GM18505 (cell line): Measurements from ENCODE around the gene EIF4E3.

Source experiments
- ATAC-seq: cut with Tn5 transposase; IDR thresholded peaks from one replicate; pipeline ENCODE4 v1.9.1; 2021; ENCODE audit not compliant: unreplicated experiment
- POLR2A ChIP-seq: IDR thresholded peaks from 4 replicates; pipeline ENCODE4 v1.6.1; 2011; ENCODE audit warnings: borderline replicate concordance; ENCODE audit not compliant: insufficient read depth, insufficient read length; ENCODE audit errors: extremely low read depth

EIF4E3 gene

GRCh38 chr3:71671216-71671845 is 53.9 kb downstream of the EIF4E3 start:
- ATAC-seq, result no peak

GRCh38 chr3:71662568-71662967 is 62.6 kb downstream of the EIF4E3 start:
- ATAC-seq, result no peak
- TF ChIP-seq POLR2A, result no peak

More at GRCh38 chr3:71671216-71671845, 53.9 kb downstream of the EIF4E3 start:
- TF ChIP-seq POLR2A, result no peak

- ATAC-seq, result no peak
- TF ChIP-seq POLR2A, result no peak
These were observed 63.1 kb downstream of the EIF4E3 start for GRCh38 chr3:71662056-71662455.

DNA sequence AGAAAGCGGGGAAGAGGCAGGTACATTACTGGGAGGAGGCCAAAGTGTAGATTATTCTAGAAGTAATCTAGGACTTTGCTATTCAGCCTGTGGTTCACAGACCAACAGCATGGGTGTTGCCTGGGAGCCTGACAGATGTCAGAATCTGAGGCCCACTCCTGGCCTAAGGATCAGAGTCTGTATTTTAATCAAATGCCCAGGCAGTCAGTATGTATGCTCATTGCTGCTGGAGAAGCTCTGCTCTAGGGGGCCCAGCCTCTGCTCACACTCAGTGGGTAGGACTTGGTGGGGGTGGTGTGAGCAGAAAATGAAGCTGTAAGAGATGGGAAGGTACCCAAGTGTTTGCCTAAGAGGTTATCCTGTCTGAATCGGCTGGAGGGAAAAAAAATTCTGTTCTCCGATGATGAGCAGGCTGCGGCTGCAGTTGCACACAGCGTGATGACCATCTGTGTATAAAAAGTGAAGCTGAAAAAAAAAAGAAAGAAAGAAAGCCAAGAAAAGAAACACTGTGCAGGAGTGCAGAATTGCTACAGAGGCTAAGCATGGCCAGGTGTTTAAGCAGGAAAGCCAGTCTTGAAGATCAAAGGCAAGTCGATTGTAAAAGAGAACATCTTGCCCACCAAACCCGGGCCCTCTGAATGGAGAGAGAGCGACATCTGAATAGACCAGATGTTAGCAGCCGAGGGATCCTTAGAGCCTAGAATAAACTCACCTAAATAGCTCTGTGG is 65.2 kb downstream of the EIF4E3 start:
- ATAC-seq, result no peak
- TF ChIP-seq POLR2A, result no peak

DNA sequence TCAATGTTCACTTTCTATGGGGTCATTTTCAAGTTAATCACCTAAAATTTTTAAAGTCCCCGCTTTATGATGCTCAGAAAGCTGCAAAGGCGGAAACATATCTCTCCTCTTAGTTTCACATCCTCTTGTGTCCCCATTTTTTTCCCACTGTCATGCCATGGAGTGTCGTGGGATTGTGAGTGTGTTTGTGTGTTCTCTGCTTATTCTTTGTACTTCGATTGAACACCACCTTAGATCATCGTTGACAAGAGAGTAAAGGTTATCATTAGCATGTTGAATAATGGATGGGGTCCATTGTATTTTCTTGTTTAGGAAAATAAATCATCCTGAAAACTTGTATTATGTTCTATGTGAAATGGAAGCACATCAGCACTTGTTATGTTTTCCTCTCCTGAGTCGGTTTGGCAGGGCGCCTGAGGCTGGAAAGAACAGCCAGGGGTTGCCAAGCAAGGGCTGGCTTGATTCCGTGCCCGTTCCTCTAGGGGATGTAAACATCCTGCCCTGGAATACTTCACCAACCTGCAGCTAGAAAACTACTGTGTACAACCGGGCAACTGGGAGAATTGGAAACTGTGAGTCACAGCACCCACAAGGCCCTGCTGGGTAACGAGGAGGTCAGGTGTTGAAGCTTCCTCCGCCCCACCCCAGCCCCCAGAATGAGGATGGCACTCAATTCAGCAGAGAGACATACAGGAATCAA is 67.2 kb downstream of the EIF4E3 start:
- ATAC-seq, result no peak
- no peak for TF ChIP-seq POLR2A

DNA sequence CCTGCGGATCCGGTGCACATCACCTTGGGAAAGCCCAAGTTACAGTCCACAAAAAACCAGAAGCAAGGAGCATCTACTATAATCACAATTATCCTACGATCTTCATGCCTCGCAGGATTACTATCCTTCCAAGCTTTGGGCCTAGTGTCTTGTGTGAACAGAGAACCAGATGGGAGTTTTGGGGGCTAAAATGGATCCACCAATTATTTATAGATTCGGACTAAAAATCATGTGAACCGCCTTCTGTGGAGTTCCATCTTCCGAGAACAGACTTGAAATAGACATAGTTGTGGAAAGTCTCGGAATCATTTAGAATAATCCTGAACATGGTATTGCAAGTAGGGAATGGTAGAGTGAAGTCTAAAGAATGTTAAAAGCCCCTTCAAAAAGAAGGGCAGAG is 70.1 kb downstream of the EIF4E3 start:
- ATAC-seq, result no peak
- no peak for TF ChIP-seq POLR2A

DNA sequence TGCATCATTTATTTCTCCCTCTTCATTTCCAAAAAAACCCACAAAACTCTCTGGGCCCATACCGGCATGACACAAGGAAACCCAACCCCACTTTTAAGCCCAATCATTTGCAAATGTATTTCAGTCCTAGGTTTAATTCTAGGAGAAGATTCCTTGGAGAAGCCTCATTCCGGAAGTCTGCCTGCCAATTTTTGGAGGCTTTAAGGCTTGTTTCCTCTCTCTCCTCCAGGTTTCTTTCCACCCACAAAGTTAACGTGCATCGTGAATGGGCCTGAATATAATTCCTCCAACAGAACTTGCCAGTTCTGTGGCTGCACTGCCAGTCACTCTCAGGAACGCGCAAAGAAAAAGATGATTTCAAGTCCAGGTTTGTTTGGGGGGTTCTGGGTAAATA is 71.8 kb downstream of the EIF4E3 start:
- no peak for TF ChIP-seq POLR2A
- no peak for ATAC-seq

DNA sequence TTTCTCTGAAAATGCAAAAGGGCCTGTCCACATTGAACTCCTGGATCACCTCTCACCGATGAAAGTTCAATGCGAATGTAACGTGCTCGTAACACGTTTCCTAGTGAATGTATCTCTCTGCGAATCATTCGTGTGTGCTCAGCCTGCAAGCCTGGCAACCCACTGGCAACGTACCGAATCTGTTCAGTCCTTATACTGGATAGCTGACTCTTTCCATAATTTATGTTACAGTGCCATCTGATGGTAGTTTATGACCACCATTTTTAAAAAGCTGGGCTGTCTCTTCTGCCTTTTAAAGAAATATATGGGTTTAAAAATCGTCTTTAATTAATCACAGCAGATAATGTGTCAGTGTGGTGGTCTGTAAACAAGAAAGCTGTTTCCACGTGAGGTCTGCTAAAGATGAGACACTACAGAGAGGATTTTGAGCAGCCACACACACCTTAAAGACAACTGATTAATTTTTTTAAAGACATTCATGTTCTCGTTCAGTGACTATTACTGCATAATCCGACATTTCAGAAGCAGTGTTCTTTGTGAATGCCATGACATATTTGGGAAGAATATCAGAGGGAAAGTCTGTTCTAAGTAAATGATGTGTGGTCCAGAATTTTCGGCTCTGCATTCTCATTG is 72.3 kb downstream of the EIF4E3 start:
- ATAC-seq, result no peak
- TF ChIP-seq POLR2A, result no peak

DNA sequence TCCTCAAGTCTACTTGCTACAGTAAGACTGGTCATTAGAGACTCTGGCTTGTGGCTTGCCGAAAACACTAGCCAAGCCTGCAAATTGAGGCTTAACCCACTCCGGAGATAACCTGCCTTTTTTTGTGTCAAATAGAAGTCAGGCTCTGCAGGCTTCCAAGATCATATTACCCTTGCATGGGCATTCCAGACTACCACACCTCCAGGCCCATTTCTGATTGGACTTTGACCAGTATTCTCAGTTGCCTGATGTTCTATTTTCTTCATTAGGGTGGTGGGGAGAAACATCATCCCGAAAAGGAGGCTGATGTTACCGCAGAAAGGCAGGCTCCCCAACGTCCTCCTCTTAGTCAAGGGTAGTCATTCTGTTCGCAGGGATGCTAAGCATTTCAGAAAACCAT is 73.6 kb downstream of the EIF4E3 start:
- TF ChIP-seq POLR2A, result no peak
- no peak for ATAC-seq

DNA sequence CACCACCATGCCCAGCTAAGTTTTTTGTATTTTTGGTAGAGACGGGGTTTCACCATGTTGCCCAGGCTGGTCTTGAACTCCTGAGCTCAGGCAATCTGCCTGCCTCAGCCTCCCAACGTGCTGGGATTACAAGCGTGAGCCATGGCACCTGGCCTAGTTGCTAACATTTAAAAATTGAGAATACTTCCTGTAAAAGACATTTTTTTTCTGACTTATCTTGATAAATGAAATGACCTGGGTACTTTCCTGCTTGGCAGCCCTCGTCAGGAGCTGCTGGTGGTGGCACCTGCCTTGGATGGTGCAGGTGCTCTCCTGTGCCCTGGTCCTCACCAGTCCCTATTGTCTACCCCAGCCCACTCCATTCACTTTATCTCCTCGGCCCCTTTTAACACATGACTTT is 74.8 kb downstream of the EIF4E3 start:
- TF ChIP-seq POLR2A, result no peak
- no peak for ATAC-seq

DNA sequence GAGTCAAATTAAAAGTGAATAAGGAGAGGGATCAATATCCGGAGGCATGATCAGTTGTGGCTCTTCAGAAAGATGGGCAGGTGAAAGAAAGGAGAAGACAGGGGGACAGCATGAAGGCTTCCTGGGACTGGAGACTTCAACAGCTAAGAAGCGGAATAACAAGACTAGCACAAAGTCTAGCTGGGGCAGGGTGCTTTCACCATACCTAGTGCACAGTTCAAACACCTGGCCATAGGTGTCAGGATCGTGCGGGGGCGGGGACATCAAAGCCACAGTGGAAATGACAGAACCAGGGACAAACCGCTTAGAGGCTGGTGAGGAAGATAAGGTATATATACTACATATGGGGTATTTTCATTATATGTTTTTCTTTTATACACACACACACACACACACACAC is 75.4 kb downstream of the EIF4E3 start:
- TF ChIP-seq POLR2A, result no peak
- no peak for ATAC-seq

- no peak for ATAC-seq
- no peak for TF ChIP-seq POLR2A
These were observed 77.5 kb downstream of the EIF4E3 start for GRCh38 chr3:71647751-71648150.

- no peak for TF ChIP-seq POLR2A
These were observed 78.2 kb downstream of the EIF4E3 start for GRCh38 chr3:71646971-71647370.

GRCh38 chr3:71645140-71645539 is 80.1 kb downstream of the EIF4E3 start:
- no peak for TF ChIP-seq POLR2A
- no peak for ATAC-seq

More at GRCh38 chr3:71646971-71647370, 78.2 kb downstream of the EIF4E3 start:
- no peak for ATAC-seq

DNA sequence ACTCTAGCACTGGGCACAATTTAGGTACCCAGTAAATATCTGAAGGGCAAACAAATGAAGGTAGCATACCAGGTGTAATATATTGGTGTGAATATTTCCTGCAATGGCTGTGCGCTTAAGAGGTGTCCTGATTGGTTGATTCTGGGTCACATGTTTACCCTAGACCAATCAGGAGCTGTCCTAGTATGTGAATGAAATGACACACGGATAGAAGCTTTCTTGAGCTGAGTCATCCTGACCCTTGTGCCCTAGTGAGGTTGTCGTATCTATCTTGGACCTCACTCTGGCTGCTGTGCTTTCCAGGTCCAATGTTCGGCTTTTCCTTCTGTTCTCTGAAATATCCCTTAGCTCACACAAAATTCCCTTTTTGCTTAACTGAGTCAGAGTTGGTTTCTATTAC is 83.5 kb downstream of the EIF4E3 start:
- TF ChIP-seq POLR2A, result no peak
- no peak for ATAC-seq
